Testis (tissue), 3 donors: ENCODE results near the gene KLHL40. TPM values are rescaled to one million over a fixed set of nuclear protein-coding genes. Genes with fewer than 3 reads are reported as not detected.

Experiments
- DNase-seq: peaks from one replicate; pipeline ENCODE4 v3.0.0-alpha.2; 2019
- H3K27ac ChIP-seq, 2 donors: fragments of 200-600 bp; sonication (generic); one replicate each; pipeline ENCODE4 v1.5.1; 2019
- H3K27me3 ChIP-seq: fragments of 200-600 bp; sonication (generic); one replicate; pipeline ENCODE4 v1.5.1; 2019
- H3K36me3 ChIP-seq: fragments of 200-600 bp; sonication (generic); one replicate; pipeline ENCODE4 v1.5.1; 2017; ENCODE audit warnings: low read depth; ENCODE audit errors: missing control alignments
- H3K4me1 ChIP-seq: fragments of 200-600 bp; sonication (generic); one replicate; pipeline ENCODE4 v1.5.1; 2019
- H3K4me3 ChIP-seq, 2 donors: fragments of 200-600 bp; sonication (generic); one replicate each; pipeline ENCODE4 v1.5.1; 2017 to 2019
- H3K9me3 ChIP-seq: fragments of 200-600 bp; sonication (generic); one replicate; pipeline ENCODE4 v1.5.1; 2017
- POLR2A ChIP-seq: fragments of 450-650 bp; IDR thresholded peaks from one replicate; pipeline ENCODE4 v1.6.1; 2017; ENCODE audit warnings: antibody characterized with exemption, mild to moderate bottlenecking, moderate library complexity
- WGBS, 2 donors: methylation state at CpG; one replicate each; pipeline ENCODE4 v1.1.5; 2018; 5-methylcytosine and 5-hydroxymethylcytosine counted together
- intact Hi-C: fragments of 100-400 bp; cut with DNase I; formaldehyde crosslinking; loops from one replicate; pipeline ENCODE4 v1.15.1; 2023; ENCODE audit warnings: low total_unique reads
- polyA plus RNA-seq: library from polyadenylated mRNA; stranded (reverse); fragments of 350-450 nt; fragmentation: Illumina TruSeq; extraction: RNeasy Lipid Tissue Mini Kit (QIAGEN cat#74804); gene quantifications from one replicate; pipeline ENCODE4 v1.2.3, GENCODE V29; 2014; ENCODE audit warnings: low read depth, low replicate concordance; ENCODE audit not compliant: insufficient read depth
- total RNA-seq, 2 donors: library from RNA; depleted of rRNA; stranded (reverse); fragments of >200 nt; gene quantifications; one replicate each; pipeline ENCODE4 v1.2.3, GENCODE V29; 2016
- TF ChIP-seq, protein P1 (sequence below), 3 experiments: fragments of 450-650 bp in 2 of 3; fragments of 200-600 bp in 1 of 3; sonication (generic) in 1 of 3; IDR thresholded peaks; one replicate each; pipeline ENCODE4 v1.5.1; 2016 to 2019; ENCODE audit warnings: antibody characterized with exemption in 3 of 3, mild to moderate bottlenecking in 2 of 3, moderate library complexity in 1 of 3

The KLHL40 gene
- total and polyA plus RNA-seq, 3 donors from 2014 or later: 0.62 to 3.2 (median 3.1) TPM

DNA sequence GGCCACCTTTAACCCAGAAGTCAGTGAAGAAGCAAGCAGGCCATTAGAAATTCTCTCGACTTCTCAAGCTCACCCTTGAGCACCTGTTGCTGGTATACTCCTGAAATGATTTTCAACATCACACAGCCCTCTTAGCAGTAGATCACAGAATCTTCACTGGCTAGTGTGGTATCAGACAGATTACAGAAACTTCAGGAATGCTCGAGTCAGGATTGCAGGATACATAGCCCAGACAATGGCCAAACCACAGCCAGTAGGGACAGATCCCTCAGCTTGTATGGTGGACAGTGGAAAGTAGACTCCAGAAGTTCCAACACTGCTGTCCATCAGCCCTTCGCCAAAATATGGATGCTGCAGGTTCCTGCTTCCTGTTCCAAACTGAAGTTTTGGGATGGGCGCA, 4.5 kb upstream of the KLHL40 start:
- WGBS, 2 donors: 86 to 90% methylated on average over 4 of the region's 4 CpGs
- Histone ChIP-seq H3K27me3 (no peaks in the 10 kb centered on the region), H3K36me3 (no peaks in the 10 kb centered on the region), H3K27ac (no peak overlapping the region), H3K4me3 (no peak overlapping the region), H3K4me1 (peaks cover 1% of the 10 kb centered on the region), H3K9me3 (no peaks in the 10 kb centered on the region)
- DNase-seq: no peak
- intact Hi-C loops: no loop called here
- TF ChIP-seq, protein P1, sequence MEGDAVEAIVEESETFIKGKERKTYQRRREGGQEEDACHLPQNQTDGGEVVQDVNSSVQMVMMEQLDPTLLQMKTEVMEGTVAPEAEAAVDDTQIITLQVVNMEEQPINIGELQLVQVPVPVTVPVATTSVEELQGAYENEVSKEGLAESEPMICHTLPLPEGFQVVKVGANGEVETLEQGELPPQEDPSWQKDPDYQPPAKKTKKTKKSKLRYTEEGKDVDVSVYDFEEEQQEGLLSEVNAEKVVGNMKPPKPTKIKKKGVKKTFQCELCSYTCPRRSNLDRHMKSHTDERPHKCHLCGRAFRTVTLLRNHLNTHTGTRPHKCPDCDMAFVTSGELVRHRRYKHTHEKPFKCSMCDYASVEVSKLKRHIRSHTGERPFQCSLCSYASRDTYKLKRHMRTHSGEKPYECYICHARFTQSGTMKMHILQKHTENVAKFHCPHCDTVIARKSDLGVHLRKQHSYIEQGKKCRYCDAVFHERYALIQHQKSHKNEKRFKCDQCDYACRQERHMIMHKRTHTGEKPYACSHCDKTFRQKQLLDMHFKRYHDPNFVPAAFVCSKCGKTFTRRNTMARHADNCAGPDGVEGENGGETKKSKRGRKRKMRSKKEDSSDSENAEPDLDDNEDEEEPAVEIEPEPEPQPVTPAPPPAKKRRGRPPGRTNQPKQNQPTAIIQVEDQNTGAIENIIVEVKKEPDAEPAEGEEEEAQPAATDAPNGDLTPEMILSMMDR (IDR thresholded peaks at IDR 0.05): no peak
- TF ChIP-seq POLR2A: no peak

DNA sequence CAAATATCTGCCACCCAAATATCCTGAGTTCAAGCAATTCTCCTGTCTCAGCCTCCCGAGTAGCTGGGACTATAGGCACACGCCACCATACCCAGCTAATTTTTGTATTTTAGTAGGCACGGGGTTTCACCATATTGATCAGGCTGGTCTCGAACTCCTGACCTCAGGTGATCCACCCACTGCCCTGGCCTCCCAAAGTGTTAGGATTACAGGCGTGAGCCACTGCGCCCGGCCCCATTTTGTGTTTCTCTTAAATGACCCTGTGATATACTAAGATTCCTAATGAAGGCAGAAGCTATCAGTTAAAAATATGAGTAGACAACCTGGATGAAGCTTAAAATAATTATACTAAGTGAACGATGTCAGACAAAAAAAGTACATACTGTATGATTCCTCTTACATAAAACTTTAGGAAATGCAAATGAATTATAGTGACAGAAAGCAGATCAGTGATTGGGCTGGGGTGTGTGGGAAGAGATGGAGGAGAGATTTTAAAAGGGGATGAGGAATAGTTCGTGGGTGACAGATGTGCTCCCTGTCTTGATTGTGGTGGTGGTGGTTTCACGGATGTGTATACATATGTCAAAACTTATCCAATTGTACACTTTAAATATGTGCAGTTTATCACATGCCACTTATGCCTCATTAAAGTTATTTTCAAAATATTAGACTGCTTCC, 3.8 kb upstream of the KLHL40 start:
- peaks cover 4% of the 10 kb centered on the region for H3K4me1 ChIP-seq
- DNase-seq: no peak
- H3K9me3 ChIP-seq: no peaks in the 10 kb centered on the region
- no peaks in the 10 kb centered on the region for H3K27me3 ChIP-seq
- intact Hi-C loops: no loop called here
- no peak overlapping the region for H3K27ac ChIP-seq
- H3K36me3 ChIP-seq: no peaks in the 10 kb centered on the region
- WGBS, 2 donors: 88 to 90% methylated on average over 10 of the region's 10 CpGs
- TF ChIP-seq POLR2A: no peak
- TF ChIP-seq, protein P1 (IDR thresholded peaks at IDR 0.05): no peak
- H3K4me3 ChIP-seq: no peak overlapping the region

DNA sequence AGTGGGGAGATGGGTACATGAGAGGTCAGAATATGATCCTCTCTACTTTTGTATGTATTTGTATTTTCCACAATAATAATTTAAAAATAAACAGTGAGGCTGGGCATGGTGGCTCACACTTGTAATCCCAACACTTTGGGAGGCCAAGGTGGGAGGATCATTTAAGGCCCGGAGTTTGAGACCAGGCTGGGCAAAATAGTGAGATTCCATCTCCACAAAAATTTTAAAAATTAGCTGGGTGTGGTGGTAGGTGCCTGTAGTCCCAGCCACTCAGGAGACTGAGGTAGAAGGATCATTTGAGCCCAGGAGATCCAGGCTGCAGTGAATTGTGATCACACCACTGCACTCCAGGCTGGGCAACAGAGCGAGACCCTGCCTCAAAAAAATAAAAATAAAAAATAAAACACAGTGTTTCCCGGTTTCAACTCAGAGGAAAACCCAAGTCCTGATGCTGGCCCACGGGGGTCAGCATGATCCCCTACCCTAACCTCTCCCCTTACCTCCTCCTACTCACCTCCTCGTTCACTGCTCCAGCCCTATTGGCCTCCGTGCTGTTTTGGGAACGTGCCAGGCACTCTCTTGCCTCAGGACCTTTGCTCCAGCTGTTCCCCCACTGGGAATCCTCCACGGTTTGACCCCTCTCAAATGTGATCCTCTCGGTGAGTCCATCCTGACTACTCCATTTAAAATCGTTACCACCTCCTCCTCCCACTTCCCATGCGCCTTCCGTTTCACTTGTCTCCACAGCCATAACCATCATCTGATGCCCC, 2.9 kb upstream of the KLHL40 start:
- TF ChIP-seq, protein P1 (IDR thresholded peaks at IDR 0.05): no peak
- no peak for TF ChIP-seq POLR2A
- WGBS, 2 donors: 76 to 78% methylated on average over 12 of the region's 12 CpGs
- intact Hi-C loops: no loop called here
- Histone ChIP-seq H3K27me3 (no peaks in the 10 kb centered on the region), H3K27ac (no peak overlapping the region), H3K4me1 (peaks cover 4% of the 10 kb centered on the region), H3K4me3 (no peak overlapping the region), H3K36me3 (no peaks in the 10 kb centered on the region), H3K9me3 (no peaks in the 10 kb centered on the region)
- DNase-seq: no peak

DNA sequence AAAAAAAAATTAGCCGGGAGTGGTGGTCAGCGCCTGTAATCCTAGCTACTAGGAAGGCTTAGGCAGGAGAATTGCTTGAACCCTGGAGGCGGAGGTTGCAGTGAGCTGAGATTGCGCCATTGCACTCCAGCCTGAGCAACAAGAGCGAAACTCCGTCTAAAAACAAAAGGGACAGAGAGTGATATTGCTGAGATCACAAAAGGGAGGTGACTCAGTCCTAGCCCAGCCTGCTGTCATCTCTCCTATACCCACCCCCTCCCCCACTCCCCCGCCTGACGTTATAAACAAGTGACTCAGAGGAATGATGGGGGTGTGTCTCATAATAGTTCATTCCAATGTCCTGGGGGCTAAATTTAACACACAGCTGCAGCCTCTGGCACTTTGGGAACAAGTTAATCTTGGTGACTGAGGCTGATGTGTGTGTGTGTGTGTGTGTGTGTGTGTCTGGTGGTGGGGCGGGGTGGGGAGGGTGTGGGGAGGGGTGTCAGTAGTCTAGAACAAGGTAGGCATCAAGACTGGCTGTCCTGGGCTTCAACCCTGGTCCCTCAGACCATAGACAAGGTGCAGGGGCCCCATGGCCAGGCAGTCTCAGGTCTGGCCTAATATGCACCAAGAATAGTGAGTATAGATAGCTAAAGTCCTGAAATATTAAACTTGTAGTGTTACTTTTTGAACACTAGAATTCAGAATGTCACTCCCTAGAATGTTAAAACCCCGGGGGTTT, 1.3 kb upstream of the KLHL40 start:
- no peaks in the 10 kb centered on the region for H3K36me3 ChIP-seq
- 65% methylated on average over 9 to 10 of the region's 10 CpGs for WGBS, 2 donors
- no peak for TF ChIP-seq POLR2A
- TF ChIP-seq, protein P1 (IDR thresholded peaks at IDR 0.05): no peak
- H3K4me1 ChIP-seq: peaks cover 4% of the 10 kb centered on the region
- no peak for DNase-seq
- intact Hi-C loops: no loop called here
- H3K27ac ChIP-seq: no peak overlapping the region
- no peak overlapping the region for H3K4me3 ChIP-seq
- H3K27me3 ChIP-seq: no peaks in the 10 kb centered on the region
- no peaks in the 10 kb centered on the region for H3K9me3 ChIP-seq
